ENCODE data around the gene CCDC138. TPM values are rescaled to one million over a fixed set of nuclear protein-coding genes. Genes with fewer than 3 reads are reported as not detected.

Gene CCDC138
- polyA plus RNA-seq, 1 experiment = 2.8 TPM

DNA sequence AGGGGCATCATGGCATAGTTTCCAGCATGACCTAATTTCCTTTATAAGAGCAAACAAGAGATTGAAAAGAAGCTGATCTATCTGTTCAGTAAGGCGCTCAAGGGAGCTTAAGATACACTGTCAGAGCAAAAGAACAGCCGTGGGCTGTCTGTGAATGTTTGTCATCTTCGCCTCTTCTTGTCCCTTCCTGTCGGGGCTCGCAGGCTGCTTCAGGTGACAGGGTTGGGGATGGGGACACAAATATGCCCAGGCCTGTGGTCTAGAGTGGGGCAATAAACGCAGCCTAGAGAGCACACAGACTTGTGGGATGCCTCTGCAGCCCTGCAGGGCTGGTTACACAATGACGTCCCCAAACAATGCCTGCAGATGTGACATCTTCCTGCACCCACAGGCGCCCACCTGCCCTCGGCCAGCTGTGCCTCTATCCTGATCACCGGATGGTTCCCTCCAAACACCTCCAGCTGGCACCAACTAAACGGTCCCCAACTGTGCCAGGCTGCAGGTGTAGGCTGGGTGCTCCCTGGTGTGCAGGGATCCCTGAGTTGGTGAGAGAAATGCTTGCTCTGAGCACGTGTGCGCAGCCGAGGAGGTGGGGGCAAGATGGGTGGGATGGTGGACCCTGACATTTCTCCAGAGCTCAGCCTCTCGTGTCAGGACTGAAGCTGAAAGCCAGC lies 129.7 kb downstream of the CCDC138 start:
- Histone ChIP-seq H3K4me3 (ENCODE audit: low read depth, low read length) (no peak overlapping the region), H3K9me3 (ENCODE audit: control insufficient read depth, insufficient read depth, low read length) (no peaks in the 10 kb centered on the region), H3K27ac (ENCODE audit: low read depth, low read length) (no peak overlapping the region), H3K27me3 (ENCODE audit: control insufficient read depth, insufficient read depth, low read length) (peaks cover 42% of the 10 kb centered on the region)
- CTCF ChIA-PET = interaction anchor here (3.6 kb wide), 1 partner anchor 13 kb away, joined by 16 read pairs; no protein-coding TSS in a partner anchor
- no peak for DNase-seq (ENCODE audit: low read depth, low spot score)
- POLR2A ChIA-PET = no interaction called here
- TF ChIP-seq, protein P1, sequence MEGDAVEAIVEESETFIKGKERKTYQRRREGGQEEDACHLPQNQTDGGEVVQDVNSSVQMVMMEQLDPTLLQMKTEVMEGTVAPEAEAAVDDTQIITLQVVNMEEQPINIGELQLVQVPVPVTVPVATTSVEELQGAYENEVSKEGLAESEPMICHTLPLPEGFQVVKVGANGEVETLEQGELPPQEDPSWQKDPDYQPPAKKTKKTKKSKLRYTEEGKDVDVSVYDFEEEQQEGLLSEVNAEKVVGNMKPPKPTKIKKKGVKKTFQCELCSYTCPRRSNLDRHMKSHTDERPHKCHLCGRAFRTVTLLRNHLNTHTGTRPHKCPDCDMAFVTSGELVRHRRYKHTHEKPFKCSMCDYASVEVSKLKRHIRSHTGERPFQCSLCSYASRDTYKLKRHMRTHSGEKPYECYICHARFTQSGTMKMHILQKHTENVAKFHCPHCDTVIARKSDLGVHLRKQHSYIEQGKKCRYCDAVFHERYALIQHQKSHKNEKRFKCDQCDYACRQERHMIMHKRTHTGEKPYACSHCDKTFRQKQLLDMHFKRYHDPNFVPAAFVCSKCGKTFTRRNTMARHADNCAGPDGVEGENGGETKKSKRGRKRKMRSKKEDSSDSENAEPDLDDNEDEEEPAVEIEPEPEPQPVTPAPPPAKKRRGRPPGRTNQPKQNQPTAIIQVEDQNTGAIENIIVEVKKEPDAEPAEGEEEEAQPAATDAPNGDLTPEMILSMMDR (IDR thresholded peaks at IDR 0.05; ENCODE audit: low read depth, low read length) = no peak

DNA sequence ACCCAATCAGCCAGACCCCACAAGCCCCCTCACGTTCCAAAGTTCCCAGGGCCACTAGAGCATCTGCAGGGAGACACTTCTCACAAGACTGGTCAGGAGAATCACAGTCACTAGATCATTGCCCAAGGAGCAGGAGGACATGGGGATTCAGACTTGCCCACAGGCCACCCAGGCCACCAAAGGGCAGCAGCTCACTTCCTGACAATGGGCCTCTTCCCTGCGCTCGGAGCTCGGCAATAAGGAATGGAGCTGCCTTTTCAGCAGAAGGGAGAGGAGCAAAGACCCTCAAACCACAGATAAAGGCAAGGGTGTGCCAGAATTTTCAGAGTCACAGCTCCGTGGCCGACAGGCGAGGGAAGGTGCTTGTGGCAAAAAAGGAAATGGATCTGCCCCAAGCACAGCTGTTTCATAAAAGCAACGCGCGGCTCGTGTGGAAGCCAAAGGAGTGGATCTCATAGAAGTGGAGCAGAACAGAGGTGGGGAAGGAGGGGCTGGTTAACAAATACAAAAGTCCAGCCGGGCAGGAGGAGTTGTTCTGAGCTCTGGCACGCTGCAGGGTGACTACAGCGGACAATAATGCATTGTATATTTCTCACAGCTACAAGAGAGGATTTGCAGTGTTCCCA lies 130.3 kb downstream of the CCDC138 start:
- H3K9me3 ChIP-seq (ENCODE audit: control insufficient read depth, insufficient read depth, low read length) = no peaks in the 10 kb centered on the region
- TF ChIP-seq, protein P1 (IDR thresholded peaks at IDR 0.05; ENCODE audit: low read depth, low read length) = no peak
- no peak overlapping the region for H3K4me3 ChIP-seq (ENCODE audit: low read depth, low read length)
- peak; percentile 13 for DNase-seq (ENCODE audit: low read depth, low spot score)
- H3K27me3 ChIP-seq (ENCODE audit: control insufficient read depth, insufficient read depth, low read length) = peaks cover 42% of the 10 kb centered on the region
- ChIA-PET POLR2A (no interaction called here), CTCF (interaction anchor here (3.6 kb wide), 1 partner anchor 12 kb away, joined by 16 read pairs; no protein-coding TSS in a partner anchor)
- no peak overlapping the region for H3K27ac ChIP-seq (ENCODE audit: low read depth, low read length)

DNA sequence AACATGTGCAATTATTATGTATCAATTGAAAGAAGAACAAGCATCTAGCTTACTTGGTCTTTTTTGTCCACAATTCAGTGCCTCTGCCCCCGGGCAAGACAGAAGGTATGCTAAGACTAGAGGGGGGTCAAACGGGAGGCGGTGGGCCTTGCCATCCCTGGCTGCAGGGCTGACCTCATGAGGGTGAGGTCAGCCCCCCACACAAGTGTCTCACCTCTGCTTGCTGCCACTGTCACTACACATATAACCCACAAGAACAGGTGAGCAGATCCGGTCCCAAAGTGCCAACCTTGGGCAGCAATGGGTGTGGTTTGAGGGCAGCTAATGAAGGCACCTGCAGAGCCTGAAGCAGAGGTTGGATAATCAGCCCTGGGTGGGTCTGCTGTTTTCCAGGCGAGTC lies 131.0 kb downstream of the CCDC138 start:
- peaks cover 37% of the 10 kb centered on the region for H3K27me3 ChIP-seq (ENCODE audit: control insufficient read depth, insufficient read depth, low read length)
- no peaks in the 10 kb centered on the region for H3K9me3 ChIP-seq (ENCODE audit: control insufficient read depth, insufficient read depth, low read length)
- H3K4me3 ChIP-seq (ENCODE audit: low read depth, low read length) = no peak overlapping the region
- H3K27ac ChIP-seq (ENCODE audit: low read depth, low read length) = no peak overlapping the region
- ChIA-PET CTCF (interaction anchor here (3.6 kb wide), 1 partner anchor 11 kb away, joined by 16 read pairs; no protein-coding TSS in a partner anchor), POLR2A (no interaction called here)
- TF ChIP-seq, protein P1 (IDR thresholded peaks at IDR 0.05; ENCODE audit: low read depth, low read length) = no peak
- DNase-seq (ENCODE audit: low read depth, low spot score) = no peak

GRCh38 chr2:108918156-108918874 lies 131.7 kb downstream of the CCDC138 start:
- Histone ChIP-seq H3K27ac (ENCODE audit: low read depth, low read length) (no peak overlapping the region), H3K27me3 (ENCODE audit: control insufficient read depth, insufficient read depth, low read length) (peaks cover 39% of the 10 kb centered on the region), H3K4me3 (ENCODE audit: low read depth, low read length) (no peak overlapping the region), H3K9me3 (ENCODE audit: control insufficient read depth, insufficient read depth, low read length) (no peaks in the 10 kb centered on the region)
- CTCF ChIA-PET = no interaction called here
- no peak for DNase-seq (ENCODE audit: low read depth, low spot score)
- TF ChIP-seq, protein P1 (IDR thresholded peaks at IDR 0.05; ENCODE audit: low read depth, low read length) = no peak
- POLR2A ChIA-PET = no interaction called here

DNA sequence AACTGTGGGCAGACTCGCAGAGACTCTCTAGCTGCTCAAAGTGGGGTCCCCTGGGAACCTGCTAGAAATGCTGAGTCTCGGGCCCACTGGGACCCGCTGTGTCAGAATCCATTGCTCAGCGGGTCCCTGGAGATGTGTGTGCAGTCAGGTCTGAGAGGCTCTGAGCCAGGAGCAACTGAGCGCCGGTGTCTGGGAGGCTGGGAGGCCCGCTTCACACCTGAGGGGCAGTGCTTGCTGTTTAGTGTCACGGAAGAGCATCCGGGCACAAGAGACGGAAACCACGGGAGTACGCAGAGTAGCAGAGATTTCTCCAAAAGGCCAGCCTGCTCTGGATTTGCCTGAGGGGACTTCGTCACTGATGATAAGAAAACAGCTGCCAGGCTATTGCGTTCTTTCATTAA lies 132.4 kb downstream of the CCDC138 start:
- Histone ChIP-seq H3K9me3 (ENCODE audit: control insufficient read depth, insufficient read depth, low read length) (no peaks in the 10 kb centered on the region), H3K27me3 (ENCODE audit: control insufficient read depth, insufficient read depth, low read length) (peaks cover 46% of the 10 kb centered on the region), H3K27ac (ENCODE audit: low read depth, low read length) (no peak overlapping the region), H3K4me3 (ENCODE audit: low read depth, low read length) (no peak overlapping the region)
- no peak for DNase-seq (ENCODE audit: low read depth, low spot score)
- ChIA-PET CTCF (interaction anchor here (1.2 kb wide), 1 partner anchor 10 kb away, joined by 3 read pairs; no protein-coding TSS in a partner anchor), POLR2A (no interaction called here)
- TF ChIP-seq, protein P1 (IDR thresholded peaks at IDR 0.05; ENCODE audit: low read depth, low read length) = no peak
